Cardiac septum (tissue), 1 donor: ENCODE data around the gene SCN9A. TPM values are rescaled to one million over a fixed set of nuclear protein-coding genes. Genes with fewer than 3 reads are reported as not detected.

Source experiments
- DNase-seq: peaks from one replicate; pipeline ENCODE4 v3.0.0-alpha.2; 2020; ENCODE audit warnings: low spot score
- intact Hi-C: fragments of 100-400 bp; cut with DNase I; formaldehyde crosslinking; loops from one replicate; pipeline ENCODE4 v1.14.0; 2022
- total RNA-seq: library from RNA; stranded (reverse); fragmentation: NEBNext Ultra II Directional; extraction: Animal tissue kit (Norgen Biotek cat#: 25700); gene quantifications from one replicate; pipeline ENCODE4 v1.2.1, GENCODE V29; 2021
- donor health status: DM: no; HTN: no; CAD: no.

Gene SCN9A
- total RNA-seq, 1 donor from 2014 or later = 0.75 TPM

DNA sequence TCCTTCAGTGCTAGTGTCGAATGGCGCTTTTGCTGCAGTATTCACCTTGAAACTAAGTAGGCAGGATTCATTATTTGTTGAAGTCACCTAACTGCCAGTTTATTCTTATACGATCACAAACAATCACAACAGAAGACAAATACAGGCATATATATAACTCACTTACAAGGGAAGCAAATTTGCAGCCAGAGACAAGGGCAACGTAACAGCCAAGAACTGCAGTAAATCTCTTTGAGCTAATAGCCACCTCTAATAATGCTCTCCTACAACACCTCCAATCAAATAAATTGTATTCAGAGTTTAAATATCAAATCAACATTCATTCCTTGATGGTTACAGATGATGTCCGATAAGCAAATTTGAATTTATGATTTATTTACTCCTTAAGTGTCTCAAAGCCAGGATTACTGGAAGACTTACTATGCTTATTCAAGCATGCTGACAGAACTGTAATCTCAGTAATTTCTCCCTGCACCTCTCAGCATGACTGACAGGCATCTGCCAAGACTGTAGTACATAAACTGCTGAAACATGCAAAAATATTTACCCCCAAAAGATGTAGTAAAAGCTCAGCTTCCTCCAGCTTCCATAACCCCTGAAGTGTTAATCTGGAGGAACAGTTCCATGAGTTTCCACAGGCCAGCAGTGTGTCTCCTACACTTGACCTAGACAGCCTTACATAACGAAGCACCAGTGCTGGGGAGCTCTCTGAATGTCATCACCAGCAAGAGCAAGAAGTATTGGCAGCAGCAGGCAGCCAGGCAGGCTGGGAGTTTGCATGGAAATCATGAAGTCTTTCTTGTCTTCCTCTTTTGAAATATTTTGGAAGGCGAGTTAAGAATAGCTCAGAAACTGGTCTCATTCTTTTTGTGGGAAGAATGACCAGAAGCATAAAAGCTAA, 227.0 kb downstream of the SCN9A start:
- intact Hi-C loops = no loop called here
- no peak for DNase-seq

- DNase-seq = no peak
- intact Hi-C loops = no loop called here
Observed at GRCh38 chr2:166147883-166148282, 227.9 kb downstream of the SCN9A start.

Other genes with a start within 250 kb of the SCN9A start
- 0.03 TPM for gene SCN1A, start 247.9 kb downstream of the SCN9A start, total RNA-seq
- gene SCN7A, start 118.3 kb upstream of the SCN9A start, total RNA-seq = 13.0 TPM